ENCODE results near the gene TDRD7. TPM values are rescaled to one million over a fixed set of nuclear protein-coding genes. Genes with fewer than 3 reads are reported as not detected.

Gene TDRD7
- total and polyA plus RNA-seq, 2 of the 13 experiments (the other 11 are each of a cell fraction or from before 2014, with no cell fraction given) = 9.8 to 15.5 TPM

- TF ChIP-seq HNF4G (IDR thresholded peaks at IDR 0.05; ENCODE audit: borderline replicate concordance, low read depth, low read length) (no peak), HNF4G (CRISPR knock-in tag; IDR thresholded peaks at IDR 0.05; ENCODE audit: borderline replicate concordance, low read depth) (no peak), SALL2 (CRISPR knock-in tag; IDR thresholded peaks at IDR 0.05) (no peak), MYPOP (CRISPR knock-in tag; IDR thresholded peaks at IDR 0.05) (0 out of 2 replicates have a peak, but pooled peaks have one; percentile 34), ZNF879 (CRISPR knock-in tag; IDR thresholded peaks at IDR 0.05) (no peak), ZFP37 (CRISPR knock-in tag; IDR thresholded peaks at IDR 0.05; ENCODE audit: borderline replicate concordance) (no peak), ZNF468 (CRISPR knock-in tag; IDR thresholded peaks at IDR 0.05) (0 out of 2 replicates have a peak, but pooled peaks have one; percentile 22)
These were observed 910 bp downstream of the TDRD7 start (continued) for GRCh38 chr9:97412626-97413385.

- TF ChIP-seq ATF7-NPFF (CRISPR knock-in tag; IDR thresholded peaks at IDR 0.05; ENCODE audit: low read depth) (no peak), REXO4 (CRISPR knock-in tag; IDR thresholded peaks at IDR 0.05; ENCODE audit: borderline replicate concordance) (no peak), CREM (IDR thresholded peaks at IDR 0.05) (no peak), CREM (CRISPR knock-in tag; IDR thresholded peaks at IDR 0.05) (no peak), ZHX1 (CRISPR knock-in tag; IDR thresholded peaks at IDR 0.05; ENCODE audit: low read depth) (no peak), BORCS8-MEF2B (CRISPR knock-in tag; IDR thresholded peaks at IDR 0.05) (no peak), FOSL1 (CRISPR knock-in tag; IDR thresholded peaks at IDR 0.05; ENCODE audit: borderline replicate concordance) (no peak)
- POLR2A ChIA-PET = interaction anchor here (0.9 to 2.3 kb wide), 3 partner anchors 9 to 220 kb away, joined by 3 to 9 read pairs (median 5); partner anchors contain the start of genes NCBP1 and TSTD2
- Histone ChIP-seq H3K27ac (ENCODE audit: extremely low read length, insufficient read depth, low read length) (no peak overlapping the region), H3K4me2 (ENCODE audit: low read depth, low read length) (peak overlapping the region; percentile 98), H3K9me3 (ENCODE audit: low read length) (no peaks in the 10 kb centered on the region), H3K79me2 (ENCODE audit: insufficient read depth, low read length) (peaks cover 51% of the 10 kb centered on the region), H4K20me1 (ENCODE audit: insufficient read depth, low read length) (no peaks in the 10 kb centered on the region), H2AFZ (ENCODE audit: low read length) (no peak overlapping the region), H3K9ac (ENCODE audit: insufficient read depth, low read depth, low read length) (no peak overlapping the region), H3K27me3 (ENCODE audit: control insufficient read depth in 1 of 2, insufficient read depth in 2 of 2, low read length in 2 of 2) (no peaks in the 10 kb centered on the region), H3K4me1 (ENCODE audit: insufficient read depth, low read length) (peaks cover 45% of the 10 kb centered on the region), H3K36me3 (replicated peaks in 1 of 2; ENCODE audit: control insufficient read depth in 1 of 2, insufficient read depth in 2 of 2, low read length in 2 of 2) (no peaks in the 10 kb centered on the region), H3K4me3 (replicated peaks in 1 of 3; ENCODE audit: insufficient read depth in 1 of 3, low read depth in 2 of 3, low read length in 3 of 3) (peak overlapping the region in 2 of 3 experiments; percentile 80 to 83; a peak in 4 of 6 replicates)
- FAIRE-seq (no peak), ATAC-seq (no peak), DNase-seq (ENCODE audit: low spot score) (no peak)
- in situ Hi-C loops (cut with HindIII; ENCODE audit: extremely low pct_ligation_motif_present, low pct_unique_long_range_greater_than_20kb) (no loop called here), intact Hi-C loops (cut with micrococcal nuclease; ENCODE audit: unreplicated experiment) (loop anchor here (5.0 kb wide), 1 partner anchor 204 kb away; no protein-coding TSS in a partner anchor)
- CTCF ChIA-PET (ENCODE audit: low intra/inter-chr PET ratio, low total read pairs) = no interaction called here
- WGBS (ENCODE audit: low lambda C conversion rate) = 66% methylated on average over 2 of the region's 4 CpGs
- BruUV-seq (replicated peaks) = no TSS peak
These were observed 1.6 kb downstream of the TDRD7 start for GRCh38 chr9:97413462-97413861.

All from HepG2 (cell line).